ENCODE results near the gene KIF1C. TPM values are rescaled to one million over a fixed set of nuclear protein-coding genes. Genes with fewer than 3 reads are reported as not detected.
"Not testable (repeated sequence)": the region's sequence is repeated elsewhere in the genome, so short reads cannot be mapped to it uniquely, and the experiment has no call there.

KIF1C gene
- total RNA-seq, 1 donor from 2014 or later = 62.3 TPM

DNA sequence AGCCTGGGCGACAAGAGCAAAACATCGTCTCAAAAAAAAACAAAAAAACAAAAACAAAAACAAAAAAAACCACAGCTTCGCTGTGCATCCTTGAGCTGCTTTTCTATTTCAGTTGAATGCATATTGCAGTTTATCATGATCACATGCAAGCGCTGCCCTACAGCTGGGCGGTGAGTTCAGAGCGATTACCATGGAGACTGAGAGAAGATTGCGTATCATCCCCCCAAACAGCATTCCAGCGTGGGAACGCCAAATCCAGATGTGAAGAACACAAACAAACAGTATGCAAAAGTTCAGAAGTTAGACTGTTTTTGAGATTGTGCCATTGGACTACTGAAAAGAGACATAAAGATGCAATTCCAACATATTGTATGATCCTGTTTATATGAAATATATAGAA, 52.5 kb downstream of the KIF1C start:
- H3K27ac Mint-ChIP-seq = peak overlapping the region; percentile 29
- intact Hi-C loops (cut with micrococcal nuclease) = no loop called here

DNA sequence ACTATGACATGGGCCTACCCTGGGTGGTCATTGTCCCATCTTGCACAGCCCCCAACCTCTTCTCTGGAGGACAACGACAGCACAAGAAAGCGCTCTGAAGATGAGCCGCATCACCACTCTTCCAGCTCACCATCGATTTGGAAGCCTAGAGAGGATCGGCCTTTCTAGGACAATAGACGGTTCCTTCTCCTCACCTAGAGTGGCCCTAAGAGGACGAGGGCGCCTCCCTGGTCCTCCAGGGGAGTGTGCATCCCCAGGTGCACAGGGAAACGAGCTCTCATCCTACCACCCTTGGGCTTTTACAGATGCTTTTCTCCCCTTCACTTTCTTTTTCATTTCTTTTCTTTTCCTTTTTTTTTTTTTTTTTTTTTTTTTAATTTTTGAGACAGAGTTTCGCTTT, 57.8 kb downstream of the KIF1C start:
- no peak for DNase-seq
- intact Hi-C loops (cut with micrococcal nuclease) = no loop called here
- peaks cover 13% of the 10 kb centered on the region for H3K36me3 Mint-ChIP-seq (ENCODE audit: low read depth)
- H3K4me1 Mint-ChIP-seq = no peaks in the 10 kb centered on the region
- no peaks in the 10 kb centered on the region for H3K9me3 Mint-ChIP-seq
- no peaks in the 10 kb centered on the region for H3K27me3 Mint-ChIP-seq
- no peak overlapping the region for H3K4me3 Mint-ChIP-seq
- no peak overlapping the region for H3K27ac Mint-ChIP-seq

More for the DNA sequence above, 52.5 kb downstream of the KIF1C start:
- Mint-ChIP-seq H3K36me3 (ENCODE audit: low read depth) (peaks cover 19% of the 10 kb centered on the region), H3K27me3 (no peaks in the 10 kb centered on the region), H3K4me1 (peaks cover 27% of the 10 kb centered on the region), H3K9me3 (no peaks in the 10 kb centered on the region), H3K4me3 (no peak overlapping the region)
- no peak for DNase-seq

DNA sequence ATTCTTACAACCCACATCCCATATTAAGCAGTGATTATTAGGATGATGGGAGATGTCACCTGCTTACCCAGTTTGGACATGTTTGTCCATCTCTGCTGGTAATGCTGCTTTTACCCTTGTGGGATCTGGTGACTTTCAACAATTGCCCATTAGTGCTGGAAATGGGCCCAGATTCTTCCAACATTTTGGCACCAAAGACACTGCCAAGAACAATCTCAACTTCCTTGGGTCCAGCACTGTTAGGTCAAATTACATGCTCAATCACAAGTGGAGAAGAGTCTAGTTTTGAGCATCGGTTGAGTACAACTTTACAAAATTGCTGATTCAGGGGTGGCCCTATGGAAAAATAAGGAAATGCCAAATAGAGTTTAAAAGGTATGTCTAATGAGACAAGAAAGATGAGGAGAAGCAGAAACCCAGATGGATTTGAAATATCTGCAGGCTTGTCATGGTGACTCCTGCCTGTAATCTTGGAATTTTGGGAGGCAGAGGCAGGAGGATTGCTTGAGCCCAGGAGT, 67.5 kb downstream of the KIF1C start:
- peaks cover 2% of the 10 kb centered on the region for H3K4me1 Mint-ChIP-seq
- DNase-seq = no peak
- intact Hi-C loops (cut with micrococcal nuclease) = no loop called here
- H3K9me3 Mint-ChIP-seq = no peaks in the 10 kb centered on the region
- no peak overlapping the region for H3K27ac Mint-ChIP-seq
- H3K4me3 Mint-ChIP-seq = no peak overlapping the region
- H3K36me3 Mint-ChIP-seq (ENCODE audit: low read depth) = peaks cover 7% of the 10 kb centered on the region
- no peaks in the 10 kb centered on the region for H3K27me3 Mint-ChIP-seq

DNA sequence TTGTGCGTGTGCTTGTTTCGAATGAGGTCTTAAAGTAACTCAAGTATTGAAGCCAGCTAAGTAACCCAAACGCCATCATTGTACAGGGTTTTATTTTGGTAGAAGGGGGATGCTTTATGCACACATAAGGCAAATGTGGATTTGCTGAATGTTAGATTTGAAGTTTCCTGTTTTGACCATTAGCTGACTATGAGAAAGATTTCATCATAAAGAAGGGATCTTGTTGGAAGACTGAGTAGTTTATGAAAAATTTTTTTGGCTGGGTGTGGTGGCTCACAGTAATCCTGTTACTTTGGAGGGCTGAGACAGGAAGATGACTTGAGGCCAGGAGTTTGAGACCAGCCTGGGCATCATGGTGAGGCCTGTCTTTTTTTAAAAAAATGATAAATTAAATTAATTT, 70.5 kb downstream of the KIF1C start:
- no peaks in the 10 kb centered on the region for H3K27me3 Mint-ChIP-seq
- no peak overlapping the region for H3K4me3 Mint-ChIP-seq
- peaks cover 7% of the 10 kb centered on the region for H3K36me3 Mint-ChIP-seq (ENCODE audit: low read depth)
- DNase-seq = no peak
- H3K27ac Mint-ChIP-seq = no peak overlapping the region
- H3K9me3 Mint-ChIP-seq = no peaks in the 10 kb centered on the region
- no peaks in the 10 kb centered on the region for H3K4me1 Mint-ChIP-seq
- intact Hi-C loops (cut with micrococcal nuclease) = no loop called here

GRCh38 chr17:5069724-5070123, 72.0 kb downstream of the KIF1C start:
- intact Hi-C loops (cut with micrococcal nuclease) = loop anchor here (10.0 kb wide), 1 partner anchor 125 kb away; the partner anchor contains the start of gene ZNF594
- H3K36me3 Mint-ChIP-seq (ENCODE audit: low read depth) = peaks cover 7% of the 10 kb centered on the region
- H3K4me3 Mint-ChIP-seq = no peak overlapping the region
- no peak for DNase-seq
- no peaks in the 10 kb centered on the region for H3K4me1 Mint-ChIP-seq
- no peaks in the 10 kb centered on the region for H3K9me3 Mint-ChIP-seq
- peaks cover 2% of the 10 kb centered on the region for H3K27me3 Mint-ChIP-seq
- H3K27ac Mint-ChIP-seq = no peak overlapping the region

DNA sequence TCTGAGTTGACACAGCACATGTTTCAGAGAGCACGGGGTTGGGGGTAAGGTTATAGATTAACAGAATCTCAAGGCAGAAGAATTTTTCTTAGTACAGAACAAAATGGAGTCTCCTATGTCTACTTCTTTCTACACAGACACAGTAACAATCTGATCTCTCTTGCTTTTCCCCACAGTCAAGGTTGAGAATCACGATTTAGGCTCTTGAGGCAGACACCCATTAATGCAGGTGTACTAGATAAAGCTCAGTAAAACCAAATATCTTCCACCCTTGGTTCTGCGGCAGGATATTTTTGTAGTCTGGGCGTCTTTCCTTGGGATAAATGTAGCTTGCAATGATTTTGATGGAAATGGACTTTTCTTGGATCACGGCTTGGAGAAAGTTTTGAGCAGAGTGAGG, 77.7 kb downstream of the KIF1C start:
- not testable (repeated sequence) for DNase-seq, H3K4me3 Mint-ChIP-seq, H3K9me3 Mint-ChIP-seq, H3K27ac Mint-ChIP-seq, H3K27me3 Mint-ChIP-seq
- H3K4me1 Mint-ChIP-seq = peaks cover 15% of the 10 kb centered on the region
- intact Hi-C loops (cut with micrococcal nuclease) = loop anchor here (10.0 kb wide), 1 partner anchor 119 kb away; the partner anchor contains the start of gene ZNF594
- H3K36me3 Mint-ChIP-seq (ENCODE audit: low read depth) = peaks cover 14% of the 10 kb centered on the region

DNA sequence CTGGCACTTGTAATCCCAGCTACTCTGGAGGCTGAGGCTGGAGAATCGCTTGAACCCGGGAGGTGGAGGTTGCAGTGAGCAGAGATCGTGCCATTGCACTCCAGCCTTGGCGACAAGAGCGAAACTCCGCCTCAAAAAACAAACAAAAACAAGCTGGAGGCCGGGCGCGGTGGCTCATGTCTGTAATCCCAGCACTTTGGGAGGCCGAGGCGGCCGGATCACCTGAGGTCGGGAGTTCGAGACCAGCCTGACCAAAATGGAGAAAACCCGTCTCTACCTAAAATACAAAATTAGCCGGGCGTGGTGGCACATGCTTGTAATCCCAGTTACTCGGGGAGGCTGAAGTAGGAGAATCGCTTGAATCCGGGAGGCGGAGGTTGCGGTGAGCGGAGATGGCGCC, 79.5 kb downstream of the KIF1C start:
- Mint-ChIP-seq H3K4me3 (peak overlapping the region; percentile 87), H3K4me1 (peaks cover 18% of the 10 kb centered on the region), H3K9me3 (peaks cover 13% of the 10 kb centered on the region), H3K36me3 (ENCODE audit: low read depth) (peaks cover 23% of the 10 kb centered on the region), H3K27ac (peak overlapping the region; percentile 92)
- intact Hi-C loops (cut with micrococcal nuclease) = loop anchor here (10.0 kb wide), 1 partner anchor 118 kb away; the partner anchor contains the start of gene ZNF594
- H3K27me3 Mint-ChIP-seq, DNase-seq: not testable (repeated sequence)

- intact Hi-C loops (cut with micrococcal nuclease) = loop anchor here (2.0 to 10.0 kb wide), 2 partner anchors 33 to 117 kb away; partner anchors contain the start of genes ZNF232 and ZNF594
- Mint-ChIP-seq H3K27ac (peak overlapping the region; percentile 92), H3K27me3 (peaks cover 2% of the 10 kb centered on the region), H3K36me3 (ENCODE audit: low read depth) (peaks cover 28% of the 10 kb centered on the region), H3K9me3 (peaks cover 14% of the 10 kb centered on the region), H3K4me3 (peak overlapping the region; percentile 87), H3K4me1 (peaks cover 18% of the 10 kb centered on the region)
- DNase-seq = no peak
Measured at GRCh38 chr17:5077781-5078105, 80.0 kb downstream of the KIF1C start.

Other genes starting within 250 kb of the KIF1C start
- not detected in 2 replicates for gene TM4SF5, start 226.1 kb upstream of the KIF1C start, total RNA-seq
- not detected in 2 replicates for gene VMO1, start 211.6 kb upstream of the KIF1C start, total RNA-seq
- not detected in 2 replicates for gene GLTPD2, start 209.0 kb upstream of the KIF1C start, total RNA-seq
- gene PSMB6, start 201.8 kb upstream of the KIF1C start, total RNA-seq = 208 and 209 TPM in 2 replicates
- 14.5 and 16.1 TPM in 2 replicates for gene PLD2, start 190.8 kb upstream of the KIF1C start, total RNA-seq
- 56.1 and 59.7 TPM in 2 replicates for gene MINK1, start 164.6 kb upstream of the KIF1C start, total RNA-seq
- 1.4 and 1.7 TPM in 2 replicates for gene C17orf107, start 98.4 kb upstream of the KIF1C start, total RNA-seq
- 0.42 and 0.64 TPM in 2 replicates for gene CHRNE, start 94.9 kb upstream of the KIF1C start, total RNA-seq
- not detected in 2 replicates for gene GP1BA, start 65.7 kb upstream of the KIF1C start, total RNA-seq
- gene SLC25A11, start 57.9 kb upstream of the KIF1C start, total RNA-seq = 104 and 106 TPM in 2 replicates
- gene RNF167, start 57.7 kb upstream of the KIF1C start, total RNA-seq = 119 and 125 TPM in 2 replicates
- 1,471 and 1,473 TPM in 2 replicates for gene PFN1, start 49.4 kb upstream of the KIF1C start, total RNA-seq
- gene ENO3, start 46.8 kb upstream of the KIF1C start, total RNA-seq = 45.3 and 51.0 TPM in 2 replicates
- gene SPAG7, start 30.1 kb upstream of the KIF1C start, total RNA-seq = 58.7 and 62.3 TPM in 2 replicates
- gene CAMTA2, start 10.3 kb upstream of the KIF1C start, total RNA-seq = 87.7 and 89.7 TPM in 2 replicates
- gene INCA1, start 428 bp upstream of the KIF1C start, total RNA-seq = 0.56 and 0.69 TPM in 2 replicates
- gene SLC52A1, start 37.5 kb downstream of the KIF1C start, total RNA-seq = 0.14 TPM in 2 replicates
- gene ZFP3, start 80.5 kb downstream of the KIF1C start, total RNA-seq = 1.9 and 2.6 TPM in 2 replicates
- gene ZNF232, start 113.9 kb downstream of the KIF1C start, total RNA-seq = 17.4 and 19.8 TPM in 2 replicates
- gene USP6, start 118.1 kb downstream of the KIF1C start, total RNA-seq = 0.02 TPM in 2 replicates
- 10.1 and 12.1 TPM in 2 replicates for gene ZNF594, start 193.9 kb downstream of the KIF1C start, total RNA-seq
- not detected in 2 replicates for gene SCIMP, start 236.9 kb downstream of the KIF1C start, total RNA-seq

All from activated CD4-positive, alpha-beta T cell treated with anti-CD3 and anti-CD28 coated beads, Interleukin-2, amount 10 ng/mL, durations not matched to agents 24 days and 14 days (primary cell).